Activated naive CD4-positive, alpha-beta T cell treated with anti-CD3 and anti-CD28 coated beads, Interleukin-2, amount 50 U/mL, for 72 hours (primary cell): ENCODE results near the gene RAB11FIP4. TPM values are rescaled to one million over a fixed set of nuclear protein-coding genes. Genes with fewer than 3 reads are reported as not detected.

Experiments
- ATAC-seq, 2 donors: fragments of 150-1000 bp; cut with Tn5 transposase; 2 replicates each; pipeline ENCODE4 v1.10.0; 2021; ENCODE audit warnings: mild to moderate bottlenecking in 2 of 2, moderate library complexity in 2 of 2
- DNase-seq, 2 donors: peaks; one replicate each; pipeline ENCODE4 v3.0.0; 2021 to 2022; ENCODE audit warnings: low spot score in 2 of 2
- H3K27ac Mint-ChIP-seq, 2 donors: one replicate each; pipeline ENCODE4 v1.8.0; 2022; ENCODE audit warnings: mild to moderate bottlenecking in 2 of 2, mixed read lengths in 2 of 2
- H3K36me3 Mint-ChIP-seq, 2 donors: one replicate each; pipeline ENCODE4 v1.8.0; 2022; ENCODE audit warnings: mixed read lengths in 2 of 2
- H3K9me3 Mint-ChIP-seq, 2 donors: one replicate each; pipeline ENCODE4 v1.8.0; 2022; ENCODE audit warnings: mixed read lengths in 2 of 2
- total RNA-seq, 2 donors: library from RNA; stranded (reverse); gene quantifications; one replicate each; pipeline ENCODE4 v1.2.3, GENCODE V29; 2022

RAB11FIP4 gene
- total RNA-seq, 2 donors from 2014 or later = 22.5 to 39.0 TPM

DNA sequence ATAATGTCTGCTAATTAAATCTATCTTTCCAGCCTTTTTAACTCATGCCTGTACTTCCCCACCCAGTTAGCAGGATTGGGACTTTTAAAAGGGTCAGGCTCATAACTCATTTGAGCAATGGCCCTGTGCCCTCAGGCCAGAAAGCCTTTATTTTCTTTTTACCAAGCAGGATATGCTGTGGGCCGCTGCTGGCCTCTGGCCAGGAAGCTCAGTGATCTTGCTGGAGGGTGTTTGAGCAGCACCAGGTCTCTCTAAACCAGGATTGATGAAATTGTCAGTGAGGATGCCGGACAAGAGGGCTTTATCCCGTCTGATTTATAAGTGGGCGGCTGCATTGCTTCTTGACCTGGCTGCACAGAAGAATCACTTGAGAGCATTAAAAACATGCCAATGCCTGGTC is 187.8 kb downstream of the RAB11FIP4 start:
- DNase-seq (no peak), ATAC-seq (no peak)
- Mint-ChIP-seq H3K27ac (no peak overlapping the region), H3K9me3 (no peaks in the 10 kb centered on the region), H3K36me3 (no peaks in the 10 kb centered on the region)

DNA sequence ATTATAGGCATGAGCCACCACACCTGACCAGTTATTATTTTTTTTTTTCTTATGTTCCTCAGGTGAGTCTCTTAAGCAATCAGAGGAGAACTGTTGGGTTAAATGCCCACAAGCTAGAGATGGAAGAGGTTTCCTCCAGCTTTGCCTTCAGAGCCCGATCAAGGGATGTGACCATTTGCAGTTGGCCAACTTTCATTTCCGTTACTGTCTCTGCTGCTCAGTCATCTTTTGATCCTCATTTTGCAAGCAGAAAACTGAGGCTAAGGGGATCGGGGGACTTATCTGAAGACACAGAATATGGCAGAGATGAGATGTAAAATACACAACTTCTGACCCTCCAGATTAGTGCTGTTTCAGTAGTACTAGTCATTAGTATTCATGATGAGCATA is 188.8 kb downstream of the RAB11FIP4 start:
- DNase-seq = no peak
- Mint-ChIP-seq H3K27ac (no peak overlapping the region), H3K9me3 (no peaks in the 10 kb centered on the region), H3K36me3 (no peaks in the 10 kb centered on the region)
- no peak for ATAC-seq

DNA sequence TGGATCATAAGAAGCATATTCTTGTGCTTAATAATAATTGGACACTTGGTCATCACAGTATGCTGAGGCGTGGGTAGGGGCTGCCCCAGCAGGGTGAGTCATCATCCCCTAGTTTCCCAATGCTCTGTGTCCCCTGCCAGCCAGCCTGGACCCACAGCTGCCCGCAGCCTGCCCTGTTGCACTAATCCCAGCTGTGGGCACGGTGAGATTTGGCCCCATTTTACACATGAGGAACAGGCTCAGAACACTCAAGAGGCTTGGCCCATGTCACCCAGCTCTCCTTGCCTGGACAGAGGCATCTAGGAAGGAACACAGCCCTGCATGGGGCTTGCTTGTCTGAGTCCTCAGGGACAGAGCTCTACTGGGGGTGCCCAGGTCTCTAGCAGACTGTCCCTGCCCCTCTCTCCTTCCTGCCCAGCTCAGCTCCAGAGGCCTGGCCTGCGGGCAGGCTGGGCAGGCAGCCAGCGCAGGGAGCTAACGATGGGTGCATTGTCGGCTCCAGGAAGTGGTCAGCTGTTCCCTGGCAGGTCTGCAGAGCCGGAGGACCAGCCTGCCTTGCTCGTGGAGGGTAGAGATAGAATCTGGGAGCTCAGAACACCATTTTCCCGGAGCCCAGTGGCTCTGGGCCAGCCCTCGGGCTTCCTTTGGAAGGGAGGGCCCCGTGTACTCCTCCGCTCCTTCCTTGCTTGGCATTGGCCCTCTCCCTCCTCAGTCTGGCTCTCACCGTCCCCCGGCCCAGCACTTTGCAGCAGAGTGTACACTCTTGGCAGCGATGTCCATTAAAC is 189.4 kb downstream of the RAB11FIP4 start:
- peak; percentile 38 to 84 for ATAC-seq
- no peak overlapping the region for H3K27ac Mint-ChIP-seq

DNA sequence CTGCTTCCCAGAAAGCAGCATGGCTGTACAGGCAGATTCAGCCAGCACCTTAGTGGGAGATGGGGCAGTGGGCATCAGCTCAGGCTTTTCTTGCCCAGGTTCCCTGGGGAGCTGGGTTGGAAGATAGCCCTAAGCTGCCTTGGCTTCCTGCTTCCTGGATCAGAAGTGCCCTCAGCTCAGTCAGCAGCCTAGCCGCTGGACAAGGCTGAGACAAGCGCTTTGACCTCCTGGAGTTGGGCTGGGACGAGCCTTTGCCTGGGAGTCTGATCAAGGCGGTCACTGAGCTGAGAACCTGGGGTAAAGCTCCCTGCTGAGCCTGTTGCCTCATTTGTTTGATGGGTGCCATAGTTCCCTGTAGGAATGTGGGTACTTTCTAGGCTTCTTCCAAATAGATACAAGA is 190.0 kb downstream of the RAB11FIP4 start:
- no peaks in the 10 kb centered on the region for H3K9me3 Mint-ChIP-seq
- no peak overlapping the region for H3K27ac Mint-ChIP-seq
- no peaks in the 10 kb centered on the region for H3K36me3 Mint-ChIP-seq
- ATAC-seq (no peak), DNase-seq (no peak)

More for the DNA sequence above, 189.4 kb downstream of the RAB11FIP4 start:
- DNase-seq = no peak
- Mint-ChIP-seq H3K36me3 (no peaks in the 10 kb centered on the region), H3K9me3 (no peaks in the 10 kb centered on the region)

DNA sequence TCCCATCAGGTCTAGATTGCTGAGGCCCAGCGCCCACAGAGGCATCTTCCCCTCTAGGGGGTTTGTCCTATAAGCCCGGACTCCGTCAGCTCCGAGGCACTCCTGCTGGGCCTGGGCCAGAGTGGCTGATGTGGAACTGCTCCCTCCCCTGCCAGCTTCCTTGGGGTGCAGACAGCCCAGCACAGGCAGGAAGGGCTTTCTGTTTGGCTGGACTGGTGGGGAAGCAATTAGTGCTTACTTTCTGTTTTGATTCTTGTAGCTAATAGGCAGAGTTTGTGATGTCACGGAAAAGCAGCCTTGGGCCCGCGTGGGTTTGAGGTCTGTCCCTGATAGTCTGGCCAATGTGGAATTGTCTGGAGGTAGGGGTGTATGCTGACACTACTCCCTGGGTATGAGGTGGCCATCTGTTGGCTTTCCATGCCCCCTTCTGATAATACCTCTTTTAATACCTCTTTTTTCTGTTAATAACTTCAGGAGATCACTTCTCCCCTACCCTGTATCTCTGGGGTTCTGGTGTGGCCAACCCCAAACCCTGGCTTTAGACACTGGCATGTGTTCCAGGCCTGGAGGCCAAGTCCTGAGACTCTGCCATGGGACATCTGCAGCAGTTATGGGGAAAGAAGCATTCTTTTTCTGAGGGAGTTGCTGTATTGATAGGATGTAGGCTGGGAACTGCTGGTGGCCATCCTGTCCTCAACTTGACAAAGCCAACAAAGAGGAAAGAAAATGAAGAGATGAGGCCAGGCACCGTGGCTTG is 190.9 kb downstream of the RAB11FIP4 start:
- no peaks in the 10 kb centered on the region for H3K9me3 Mint-ChIP-seq
- peak overlapping the region in 1 of 2 donors; percentile 22 for H3K27ac Mint-ChIP-seq
- no peak for ATAC-seq
- DNase-seq = no peak
- H3K36me3 Mint-ChIP-seq = no peaks in the 10 kb centered on the region

DNA sequence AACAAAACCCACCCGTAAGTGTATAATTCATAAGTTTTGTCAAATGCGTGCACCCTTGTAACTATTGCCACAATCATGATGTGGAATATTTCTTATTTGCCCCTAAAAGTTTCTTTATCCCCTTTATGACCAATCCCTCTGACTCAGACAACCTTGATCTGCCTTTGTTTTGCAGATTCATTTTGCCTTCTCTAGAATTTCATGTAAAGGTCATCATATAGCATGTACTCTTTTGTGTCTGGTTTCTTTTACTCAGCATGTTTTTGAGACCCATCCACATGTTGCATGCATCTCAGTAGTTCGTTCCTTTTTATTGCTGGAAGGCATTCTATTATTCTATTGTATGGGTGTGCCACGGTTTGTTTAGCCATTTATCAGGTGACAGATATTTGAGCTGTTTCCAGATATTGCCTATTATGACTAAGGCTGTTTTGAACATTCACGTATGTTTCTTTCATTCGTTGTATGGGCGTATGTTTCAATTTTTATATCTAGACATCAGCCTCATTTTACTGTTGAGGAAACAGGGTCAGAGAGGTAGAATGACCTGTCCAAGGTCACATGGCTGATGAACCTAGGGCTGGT is 192.4 kb downstream of the RAB11FIP4 start:
- Mint-ChIP-seq H3K9me3 (no peaks in the 10 kb centered on the region), H3K27ac (no peak overlapping the region), H3K36me3 (no peaks in the 10 kb centered on the region)
- no peak for DNase-seq
- no peak for ATAC-seq

DNA sequence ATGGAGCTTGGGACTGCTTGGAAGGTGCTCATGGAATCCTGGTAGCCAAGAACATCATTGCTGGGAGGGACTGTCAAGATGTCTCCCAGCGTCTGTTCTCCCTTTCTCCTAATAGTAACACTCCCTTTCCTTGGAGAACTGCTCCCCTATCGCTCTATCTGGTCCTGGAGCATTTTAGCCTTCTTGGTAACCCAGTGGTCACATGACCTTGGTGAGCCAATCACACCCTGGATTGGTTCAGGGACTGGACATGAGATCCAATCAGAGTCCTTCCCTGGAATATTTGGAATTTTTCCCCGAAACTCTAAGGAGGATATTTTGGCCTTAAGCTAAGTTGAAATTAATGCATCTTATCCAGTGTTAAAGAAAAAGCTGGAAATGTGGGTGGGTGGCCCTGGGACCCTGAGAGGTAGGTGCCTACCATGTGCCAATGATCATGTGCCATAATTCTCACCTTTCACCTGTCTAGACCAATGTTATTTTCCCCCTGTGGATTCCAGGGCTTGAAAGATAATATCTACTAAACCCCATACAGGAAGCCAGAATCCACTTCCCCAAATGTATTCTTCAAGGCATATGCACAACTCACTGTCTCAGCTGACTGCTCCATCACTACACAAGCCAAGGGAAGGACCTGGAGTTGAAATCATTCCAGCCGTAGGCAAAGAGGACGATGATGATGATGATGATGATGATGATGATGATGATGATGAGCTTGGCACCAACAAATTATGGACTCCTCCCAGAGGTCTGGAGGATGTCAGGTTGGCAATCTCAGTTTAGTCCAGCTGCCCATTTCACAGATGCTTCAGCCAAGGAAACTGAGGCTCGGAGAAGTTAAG is 193.2 kb downstream of the RAB11FIP4 start:
- H3K27ac Mint-ChIP-seq = no peak overlapping the region
- H3K36me3 Mint-ChIP-seq = no peaks in the 10 kb centered on the region
- no peaks in the 10 kb centered on the region for H3K9me3 Mint-ChIP-seq
- ATAC-seq (no peak), DNase-seq (no peak)

DNA sequence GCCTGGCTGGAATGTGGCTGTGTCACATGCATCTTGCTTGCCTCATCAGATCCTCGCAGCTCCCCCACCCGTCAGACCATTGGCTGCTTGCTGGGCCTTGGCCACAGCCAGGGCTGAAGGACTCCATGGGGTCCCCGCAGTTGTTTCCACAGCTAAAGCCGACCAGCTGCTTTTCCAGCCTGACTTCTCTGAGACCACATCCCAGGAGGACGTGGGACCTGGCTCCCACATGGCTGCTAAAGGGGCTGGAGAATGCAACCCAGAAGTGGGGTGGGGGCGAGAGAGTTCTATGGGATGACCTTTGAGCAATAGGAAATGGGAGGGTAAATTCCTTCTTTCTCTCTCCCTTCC is 193.8 kb downstream of the RAB11FIP4 start:
- no peak overlapping the region for H3K27ac Mint-ChIP-seq
- H3K9me3 Mint-ChIP-seq = no peaks in the 10 kb centered on the region
- ATAC-seq = no peak
- DNase-seq = no peak
- H3K36me3 Mint-ChIP-seq = no peaks in the 10 kb centered on the region

DNA sequence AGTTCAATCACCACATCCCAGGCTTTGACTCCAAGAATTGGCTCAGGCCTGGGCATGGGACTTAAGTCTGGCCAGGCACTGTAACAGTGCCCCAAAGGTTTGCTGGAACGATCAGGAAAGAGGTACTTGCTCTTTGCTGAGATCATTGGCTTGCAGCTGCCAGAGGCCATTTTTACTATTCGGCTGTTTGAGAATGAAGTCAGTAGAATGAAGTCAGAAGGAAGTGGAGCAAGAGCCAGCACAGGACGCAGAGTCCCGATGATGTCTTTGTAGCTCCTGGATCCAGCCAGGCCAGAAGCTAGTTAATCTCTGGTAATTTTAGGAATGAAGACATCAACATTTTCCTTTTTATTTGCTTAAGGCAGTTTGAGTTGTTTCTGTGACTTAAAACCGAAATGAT is 195.5 kb downstream of the RAB11FIP4 start:
- no peak for DNase-seq
- no peak for ATAC-seq
- no peak overlapping the region for H3K27ac Mint-ChIP-seq
- no peaks in the 10 kb centered on the region for H3K9me3 Mint-ChIP-seq
- no peaks in the 10 kb centered on the region for H3K36me3 Mint-ChIP-seq

DNA sequence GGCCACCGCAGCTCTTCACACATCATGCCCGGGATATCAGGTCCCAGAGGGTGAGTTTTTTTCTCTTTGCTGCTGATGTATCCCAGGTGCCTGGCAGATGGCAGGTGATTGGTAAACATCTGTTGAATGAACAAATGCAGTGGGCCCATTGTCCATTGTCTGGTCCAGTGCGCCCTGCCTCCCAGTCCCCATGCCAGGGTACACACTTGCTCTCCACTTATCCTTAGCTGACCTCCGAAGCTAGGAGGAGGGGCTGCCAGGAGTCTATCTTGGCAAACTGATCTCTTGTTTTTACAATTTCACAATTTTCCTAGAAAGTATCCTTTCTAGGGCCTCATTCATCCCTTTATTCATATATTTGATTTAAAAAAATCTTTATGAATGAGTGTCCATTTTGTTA is 196.0 kb downstream of the RAB11FIP4 start:
- Mint-ChIP-seq H3K27ac (no peak overlapping the region), H3K36me3 (no peaks in the 10 kb centered on the region), H3K9me3 (no peaks in the 10 kb centered on the region)
- no peak for ATAC-seq
- no peak for DNase-seq

Other genes starting within 250 kb of the RAB11FIP4 start
- gene OMG, start 94.4 kb upstream of the RAB11FIP4 start, total RNA-seq = under 1 TPM in 1 of 2 donors, not detected in 1; 0.12 TPM
- gene EVI2B, start 77.6 kb upstream of the RAB11FIP4 start, total RNA-seq = 10 to 100 TPM in 1 of 2 donors, 1 to 10 TPM in 1; 7.4 to 16.1 TPM
- gene EVI2A, start 70.1 kb upstream of the RAB11FIP4 start, total RNA-seq = 10 to 100 TPM; 16.3 to 22.0 TPM